Neural progenitor cell (in vitro differentiated cells): ENCODE results near the gene NPHP4. TPM values are rescaled to one million over a fixed set of nuclear protein-coding genes. Genes with fewer than 3 reads are reported as not detected.

Experiments
- DNase-seq: peaks from one replicate; pipeline ENCODE4 v3.0.0-alpha.2; 2016; ENCODE audit warnings: low spot score
- H2AFZ ChIP-seq: fragments of 200-600 bp; sonication (generic); replicated peaks from 2 replicates; pipeline ENCODE4 v1.6.1; 2016; ENCODE audit warnings: antibody characterized with exemption
- H3F3A ChIP-seq: fragments of 200-600 bp; sonication (generic); 2 replicates; pipeline ENCODE4 v1.6.1; 2016; ENCODE audit warnings: antibody characterized with exemption, low read depth
- H3K27ac ChIP-seq: fragments of 200-600 bp; sonication (generic); 2 replicates; pipeline ENCODE4 v1.5.1; 2016; ENCODE audit warnings: mild to moderate bottlenecking
- H3K27me3 ChIP-seq: fragments of 200-600 bp; sonication (generic); 2 replicates; pipeline ENCODE4 v1.6.1; 2016; ENCODE audit warnings: mild to moderate bottlenecking, moderate library complexity
- H3K36me3 ChIP-seq: fragments of 200-600 bp; sonication (generic); 2 replicates; pipeline ENCODE4 v1.5.1; 2016
- H3K4me1 ChIP-seq: fragments of 200-600 bp; sonication (generic); 2 replicates; pipeline ENCODE4 v1.6.1; 2016; ENCODE audit warnings: mixed run types
- H3K4me2 ChIP-seq: fragments of 200-600 bp; sonication (generic); 2 replicates; pipeline ENCODE4 v1.6.1; 2016
- H3K4me3 ChIP-seq: fragments of 200-600 bp; sonication (generic); 2 replicates; pipeline ENCODE4 v1.5.1; 2016
- H3K79me2 ChIP-seq: fragments of 200-600 bp; sonication (generic); 2 replicates; pipeline ENCODE4 v1.6.1; 2016; ENCODE audit warnings: low read depth
- H3K9ac ChIP-seq: fragments of 200-600 bp; sonication (generic); 2 replicates; pipeline ENCODE4 v1.6.1; 2016
- H3K9me3 ChIP-seq: fragments of 200-600 bp; sonication (generic); 2 replicates; pipeline ENCODE4 v1.5.1; 2016; ENCODE audit warnings: low read depth
- H4K20me1 ChIP-seq: fragments of 200-600 bp; sonication (generic); 2 replicates; pipeline ENCODE4 v1.6.1; 2016; ENCODE audit warnings: low read depth
- H3K27ac Mint-ChIP-seq: 3 replicates; pipeline ENCODE4 v1.8.0; 2021; ENCODE audit warnings: mixed read lengths
- H3K27me3 Mint-ChIP-seq: 2 replicates; pipeline ENCODE4 v1.8.0; 2022; ENCODE audit warnings: low read depth, mild to moderate bottlenecking, inconsistent platforms, moderate library complexity, mixed read lengths; ENCODE audit not compliant: insufficient read depth
- H3K36me3 Mint-ChIP-seq: 3 replicates; pipeline ENCODE4 v1.8.0; 2021; ENCODE audit warnings: mixed read lengths
- H3K4me1 Mint-ChIP-seq: 3 replicates; pipeline ENCODE4 v1.8.0; 2021; ENCODE audit warnings: mixed read lengths
- H3K4me3 Mint-ChIP-seq: 3 replicates; pipeline ENCODE4 v1.8.0; 2021; ENCODE audit warnings: mild to moderate bottlenecking, moderate library complexity, mixed read lengths
- H3K9me3 Mint-ChIP-seq: 3 replicates; pipeline ENCODE4 v1.8.0; 2020; ENCODE audit warnings: mixed read lengths
- CTCF ChIP-seq: fragments of 200-600 bp; sonication (generic); IDR thresholded peaks from 2 replicates; pipeline ENCODE4 v1.5.1; 2017; ENCODE audit warnings: antibody characterized with exemption, mild to moderate bottlenecking
- EZH2 ChIP-seq: fragments of 200-600 bp; sonication (generic); IDR thresholded peaks from 2 replicates; pipeline ENCODE4 v1.6.1; 2017; ENCODE audit warnings: antibody characterized with exemption, mild to moderate bottlenecking, moderate library complexity
- EZH2phosphoT487 ChIP-seq: fragments of 200-600 bp; sonication (generic); IDR thresholded peaks from 2 replicates; pipeline ENCODE4 v1.6.1; 2017; ENCODE audit warnings: antibody characterized with exemption
- total RNA-seq: library from RNA; depleted of rRNA; stranded (reverse); fragments of >200 nt; gene quantifications from 2 replicates; pipeline ENCODE4 v1.2.3, GENCODE V29; 2015; ENCODE audit warnings: low replicate concordance

NPHP4 gene
- total RNA-seq, 1 donor from 2014 or later = 8.9 TPM

- H3K27ac Mint-ChIP-seq = no peak overlapping the region
- H3F3A ChIP-seq = no peaks in the 10 kb centered on the region
- no peaks in the 10 kb centered on the region for H3K4me1 Mint-ChIP-seq
- H3K27me3 Mint-ChIP-seq = no peaks in the 10 kb centered on the region
- H3K36me3 ChIP-seq = peaks cover 5% of the 10 kb centered on the region
- no peaks in the 10 kb centered on the region for H3K4me1 ChIP-seq
- H3K36me3 Mint-ChIP-seq = peaks cover 29% of the 10 kb centered on the region
- H3K79me2 ChIP-seq = no peaks in the 10 kb centered on the region
- no peak overlapping the region for H3K27ac ChIP-seq
- H3K9me3 Mint-ChIP-seq = no peaks in the 10 kb centered on the region
- no peak for DNase-seq
- no peak overlapping the region for H3K4me3 ChIP-seq
- no peak overlapping the region for H2AFZ ChIP-seq
- H3K9me3 ChIP-seq = no peaks in the 10 kb centered on the region
- H3K9ac ChIP-seq = no peak overlapping the region
- no peaks in the 10 kb centered on the region for H4K20me1 ChIP-seq
- TF ChIP-seq CTCF = no peak
- no peak for TF ChIP-seq EZH2phosphoT487
- TF ChIP-seq EZH2 = no peak
- H3K4me3 Mint-ChIP-seq = no peak overlapping the region
- H3K4me2 ChIP-seq = no peak overlapping the region
- no peaks in the 10 kb centered on the region for H3K27me3 ChIP-seq
These were observed 38.8 kb downstream of the NPHP4 start for GRCh38 chr1:5953386-5953785.

GRCh38 chr1:5951846-5952410, 40.3 kb downstream of the NPHP4 start:
- DNase-seq = no peak
- Histone ChIP-seq H3K36me3 (peaks cover 5% of the 10 kb centered on the region), H3K4me3 (no peak overlapping the region), H3K4me1 (no peaks in the 10 kb centered on the region), H3K4me2 (no peak overlapping the region), H2AFZ (no peak overlapping the region), H3K9me3 (no peaks in the 10 kb centered on the region), H3K27me3 (no peaks in the 10 kb centered on the region), H3F3A (no peaks in the 10 kb centered on the region), H4K20me1 (no peaks in the 10 kb centered on the region), H3K27ac (no peak overlapping the region), H3K79me2 (no peaks in the 10 kb centered on the region), H3K9ac (no peak overlapping the region)
- H3K27ac Mint-ChIP-seq = no peak overlapping the region
- no peaks in the 10 kb centered on the region for H3K27me3 Mint-ChIP-seq
- peaks cover 25% of the 10 kb centered on the region for H3K36me3 Mint-ChIP-seq
- H3K4me3 Mint-ChIP-seq = no peak overlapping the region
- TF ChIP-seq EZH2 = no peak
- TF ChIP-seq EZH2phosphoT487 = no peak
- no peaks in the 10 kb centered on the region for H3K4me1 Mint-ChIP-seq
- H3K9me3 Mint-ChIP-seq = no peaks in the 10 kb centered on the region

- H3K79me2 ChIP-seq = no peaks in the 10 kb centered on the region
- H3K4me2 ChIP-seq = no peak overlapping the region
- peaks cover 5% of the 10 kb centered on the region for H3K36me3 ChIP-seq
- TF ChIP-seq CTCF (no peak), EZH2 (no peak), EZH2phosphoT487 (no peak)
- no peaks in the 10 kb centered on the region for H3K4me1 ChIP-seq
- H2AFZ ChIP-seq = no peak overlapping the region
- Mint-ChIP-seq H3K36me3 (peaks cover 28% of the 10 kb centered on the region), H3K27me3 (no peaks in the 10 kb centered on the region), H3K4me1 (no peaks in the 10 kb centered on the region), H3K9me3 (no peaks in the 10 kb centered on the region), H3K4me3 (no peak overlapping the region), H3K27ac (no peak overlapping the region)
- H3K27ac ChIP-seq = no peak overlapping the region
- no peaks in the 10 kb centered on the region for H3K27me3 ChIP-seq
- no peaks in the 10 kb centered on the region for H4K20me1 ChIP-seq
- H3K4me3 ChIP-seq = no peak overlapping the region
- H3K9me3 ChIP-seq = no peaks in the 10 kb centered on the region
- no peak for DNase-seq
- no peak overlapping the region for H3K9ac ChIP-seq
- H3F3A ChIP-seq = no peaks in the 10 kb centered on the region
These were observed 41.0 kb downstream of the NPHP4 start for GRCh38 chr1:5950994-5951785.
